ENCODE measurements around the gene TFB2M.

The TFB2M gene

GRCh38 chr1:246554201-246554600, 11.9 kb downstream of the TFB2M start:
- no peak for DNase-seq (ENCODE audit: low read depth in 2 of 2, low spot score in 1 of 2)

GRCh38 chr1:246552110-246552509, 14.0 kb downstream of the TFB2M start:
- DNase-seq (ENCODE audit: low read depth in 2 of 2, low spot score in 1 of 2): no peak

- DNase-seq (ENCODE audit: low read depth in 2 of 2, low spot score in 1 of 2): no peak
These were observed 15.7 kb downstream of the TFB2M start for GRCh38 chr1:246550402-246550801.

GRCh38 chr1:246549665-246550064, 16.4 kb downstream of the TFB2M start:
- DNase-seq (ENCODE audit: low read depth in 2 of 2, low spot score in 1 of 2): no peak

- DNase-seq (ENCODE audit: low read depth in 2 of 2, low spot score in 1 of 2): no peak
These were observed 22.1 kb downstream of the TFB2M start for GRCh38 chr1:246544001-246544400.

- DNase-seq (ENCODE audit: low read depth in 2 of 2, low spot score in 1 of 2): no peak
These were observed 25.1 kb downstream of the TFB2M start for GRCh38 chr1:246540738-246541491.

- DNase-seq (ENCODE audit: low read depth in 2 of 2, low spot score in 1 of 2): no peak
These were observed 28.2 kb downstream of the TFB2M start for GRCh38 chr1:246537887-246538286.

GRCh38 chr1:246537441-246537840, 28.6 kb downstream of the TFB2M start:
- DNase-seq (ENCODE audit: low read depth in 2 of 2, low spot score in 1 of 2): no peak

GRCh38 chr1:246534114-246534513, 31.9 kb downstream of the TFB2M start:
- no peak for DNase-seq (ENCODE audit: low read depth in 2 of 2, low spot score in 1 of 2)

- no peak for DNase-seq (ENCODE audit: low read depth in 2 of 2, low spot score in 1 of 2)
These were observed 32.6 kb downstream of the TFB2M start for GRCh38 chr1:246533371-246533905.

- DNase-seq (ENCODE audit: low read depth in 2 of 2, low spot score in 1 of 2): no peak
These were observed 33.5 kb downstream of the TFB2M start for GRCh38 chr1:246532519-246532918.

GRCh38 chr1:246530482-246530881, 35.6 kb downstream of the TFB2M start:
- no peak for DNase-seq (ENCODE audit: low read depth in 2 of 2, low spot score in 1 of 2)

GRCh38 chr1:246528933-246529731, 36.9 kb downstream of the TFB2M start:
- DNase-seq (ENCODE audit: low read depth in 2 of 2, low spot score in 1 of 2): no peak

- no peak for DNase-seq (ENCODE audit: low read depth in 2 of 2, low spot score in 1 of 2)
These were observed 38.5 kb downstream of the TFB2M start for GRCh38 chr1:246527402-246528088.

GRCh38 chr1:246526915-246527314, 39.1 kb downstream of the TFB2M start:
- DNase-seq (ENCODE audit: low read depth in 2 of 2, low spot score in 1 of 2): no peak

GRCh38 chr1:246526380-246526779, 39.7 kb downstream of the TFB2M start:
- DNase-seq (ENCODE audit: low read depth in 2 of 2, low spot score in 1 of 2): no peak

- no peak for DNase-seq (ENCODE audit: low read depth in 2 of 2, low spot score in 1 of 2)
These were observed 46.5 kb downstream of the TFB2M start for GRCh38 chr1:246519514-246519913.

GRCh38 chr1:246518456-246519205, 47.4 kb downstream of the TFB2M start:
- no peak for DNase-seq (ENCODE audit: low read depth in 2 of 2, low spot score in 1 of 2)

- DNase-seq (ENCODE audit: low read depth in 2 of 2, low spot score in 1 of 2): no peak
These were observed 48.7 kb downstream of the TFB2M start for GRCh38 chr1:246517391-246517790.

- DNase-seq (ENCODE audit: low read depth in 2 of 2, low spot score in 1 of 2): no peak
These were observed 49.9 kb downstream of the TFB2M start for GRCh38 chr1:246516126-246516525.
